Naive thymus-derived CD4-positive, alpha-beta T cell (primary cell): Measurements from ENCODE around the gene ICAM5. TPM values are rescaled to one million over a fixed set of nuclear protein-coding genes. Genes with fewer than 3 reads are reported as not detected.

ENCODE experiments used
- ATAC-seq: fragments of 150-1000 bp; cut with Tn5 transposase; 2 replicates; pipeline ENCODE4 v1.10.0; 2021; ENCODE audit warnings: mild to moderate bottlenecking, moderate library complexity
- CTCF ChIA-PET: fragments of 350-600 bp; sonication (Branson Sonifier 250); formaldehyde crosslinking; loops from one replicate; lab custom pipeline; 2021; ENCODE audit warnings: antibody characterized with exemption; lab: Charles Lee
- POLR2A ChIA-PET: fragments of 350-600 bp; sonication (Branson Sonifier 250); formaldehyde crosslinking; loops from one replicate; lab custom pipeline; 2021; ENCODE audit warnings: antibody characterized with exemption, inconsistent platforms; lab: Charles Lee
- DNase-seq, 9 donors: peaks; one replicate each; pipeline versions ENCODE4 v3.0.0 to v3.0.0-alpha.2; 2020 to 2022; ENCODE audit warnings: mixed read lengths in 1 of 9
- H3K27ac ChIP-seq: one replicate; pipeline ENCODE4 v1.7.0; 2013; ENCODE audit warnings: mild to moderate bottlenecking, low read depth, low read length, moderate library complexity
- H3K27me3 ChIP-seq, 2 donors: one replicate each; pipeline ENCODE4 v1.7.0; 2013; ENCODE audit warnings: low read length in 2 of 2, mild to moderate bottlenecking in 2 of 2, moderate library complexity in 2 of 2; ENCODE audit not compliant: control insufficient read depth in 2 of 2, insufficient read depth in 2 of 2
- H3K36me3 ChIP-seq, 3 experiments: 1 replicate in 2 of 3; 2 replicates in 1 of 3; pipeline ENCODE4 v1.7.0; 2013; ENCODE audit warnings: low read length in 3 of 3, mild to moderate bottlenecking in 3 of 3, moderate library complexity in 1 of 3; ENCODE audit not compliant: insufficient read depth in 3 of 3, control insufficient read depth in 2 of 3
- H3K4me1 ChIP-seq, 2 donors: one replicate each; pipeline ENCODE4 v1.7.0; 2013; ENCODE audit warnings: low read length in 2 of 2, mild to moderate bottlenecking in 2 of 2, moderate library complexity in 1 of 2; ENCODE audit not compliant: control insufficient read depth in 2 of 2, insufficient read depth in 2 of 2
- H3K4me3 ChIP-seq: 2 replicates; pipeline ENCODE4 v1.7.0; 2013; ENCODE audit warnings: mild to moderate bottlenecking, low read length
- H3K9me3 ChIP-seq, 3 experiments: 1 replicate in 2 of 3; 2 replicates in 1 of 3; pipeline ENCODE4 v1.7.0; 2013; ENCODE audit warnings: low read length in 3 of 3; ENCODE audit not compliant: control insufficient read depth in 2 of 3
- H3K27ac Mint-ChIP-seq, 9 donors: one replicate each; pipeline ENCODE4 v1.8.0; 2020 to 2022; ENCODE audit warnings: mixed read lengths in 9 of 9, mild to moderate bottlenecking in 8 of 9, moderate library complexity in 5 of 9, inconsistent platforms in 2 of 9
- H3K27me3 Mint-ChIP-seq, 5 donors: one replicate each; pipeline ENCODE4 v1.8.0; 2021 to 2022; ENCODE audit warnings: mixed read lengths in 5 of 5, mild to moderate bottlenecking in 1 of 5
- H3K36me3 Mint-ChIP-seq, 5 donors: one replicate each; pipeline ENCODE4 v1.8.0; 2020 to 2022; ENCODE audit warnings: mixed read lengths in 5 of 5, mild to moderate bottlenecking in 3 of 5, inconsistent platforms in 1 of 5
- H3K4me1 Mint-ChIP-seq, 7 donors: one replicate each; pipeline ENCODE4 v1.8.0; 2020 to 2022; ENCODE audit warnings: mixed read lengths in 7 of 7, mild to moderate bottlenecking in 3 of 7, inconsistent platforms in 1 of 7
- H3K4me3 Mint-ChIP-seq, 10 donors: one replicate each; pipeline ENCODE4 v1.8.0; 2020 to 2022; ENCODE audit warnings: mild to moderate bottlenecking in 10 of 10, mixed read lengths in 10 of 10, moderate library complexity in 6 of 10, inconsistent platforms in 2 of 10
- H3K9me3 Mint-ChIP-seq, 11 donors: one replicate each; pipeline ENCODE4 v1.8.0; 2020 to 2022; ENCODE audit warnings: mixed read lengths in 11 of 11, mild to moderate bottlenecking in 4 of 11, inconsistent platforms in 1 of 11, moderate library complexity in 1 of 11
- intact Hi-C, 2 donors: fragments of 100-400 bp; cut with micrococcal nuclease; formaldehyde crosslinking; loops; one replicate each; pipeline ENCODE4 v1.15.1; 2023
- polyA plus RNA-seq, 2 donors: library from polyadenylated mRNA; unstranded; fragments of 300-500 nt; fragmentation: Illumina TruSeq; gene quantifications; one replicate each; pipeline ENCODE4 v1.2.3, GENCODE V29; 2021
- total RNA-seq, 6 experiments: library from RNA in 5 of 6; stranded (reverse) in 5 of 6; gene quantifications; 1 replicate in 5 of 6; 2 replicates in 1 of 6; pipeline ENCODE4 v1.2.3 and lab custom pipeline; 2021 to 2026

The ICAM5 gene
- total and polyA plus RNA-seq, 7 experiments from 2014 or later = 0.46 to 2.4 (median 0.48) TPM; not detected in 4

- peaks cover 14 to 37% (median 20%) of the 10 kb centered on the region in 5 donors for H3K36me3 Mint-ChIP-seq
Observed at GRCh38 chr19:10256970-10257615, 32.7 kb upstream of the ICAM5 start.

GRCh38 chr19:10258080-10258710 is 31.6 kb upstream of the ICAM5 start:
- no peak overlapping the region for H3K27ac Mint-ChIP-seq
- Histone ChIP-seq H3K9me3 (no peaks in the 10 kb centered on the region), H3K27me3 (no peaks in the 10 kb centered on the region), H3K36me3 (peaks cover 0 to 51% (median 6%) of the 10 kb centered on the region in 3 experiments), H3K4me3 (no peak overlapping the region), H3K4me1 (no peaks in the 10 kb centered on the region), H3K27ac (no peak overlapping the region)
- peaks cover 0 to 2% (median 0%) of the 10 kb centered on the region in 11 donors for H3K9me3 Mint-ChIP-seq
- peaks cover 14 to 37% (median 20%) of the 10 kb centered on the region in 5 donors for H3K36me3 Mint-ChIP-seq
- H3K4me1 Mint-ChIP-seq = peaks cover 6 to 38% (median 11%) of the 10 kb centered on the region in 7 donors
- DNase-seq (no peak), ATAC-seq (no peak)
- intact Hi-C loops = loop anchor here in 1 of 2 donors (10.0 kb wide), 1 partner anchor 443 kb away; the partner anchor contains the start of gene FBXL12
- POLR2A ChIA-PET = interaction anchor here (0.6 to 1.1 kb wide), 2 partner anchors 131 to 133 kb away, joined by 4 to 5 read pairs; no protein-coding TSS in a partner anchor
- no peak overlapping the region for H3K4me3 Mint-ChIP-seq
- no peaks in the 10 kb centered on the region for H3K27me3 Mint-ChIP-seq
- CTCF ChIA-PET = interaction anchor here (0.6 to 4.6 kb wide), 11 partner anchors 8 to 154 kb away, joined by 3 to 40 read pairs (median 5); partner anchors contain the start of gene ICAM1

More at GRCh38 chr19:10256970-10257615, 32.7 kb upstream of the ICAM5 start:
- Histone ChIP-seq H3K4me3 (no peak overlapping the region), H3K27ac (no peak overlapping the region), H3K9me3 (no peaks in the 10 kb centered on the region), H3K27me3 (no peaks in the 10 kb centered on the region), H3K36me3 (peaks cover 0 to 54% (median 6%) of the 10 kb centered on the region in 3 experiments), H3K4me1 (peaks cover 6 to 8% of the 10 kb centered on the region in 2 donors)
- Mint-ChIP-seq H3K9me3 (peaks cover 0 to 2% (median 0%) of the 10 kb centered on the region in 11 donors), H3K27me3 (no peaks in the 10 kb centered on the region), H3K27ac (peak overlapping the region in 1 of 9 donors; percentile 17), H3K4me3 (peak overlapping the region in 2 of 10 donors; percentile 31 to 48), H3K4me1 (peaks cover 12 to 44% (median 16%) of the 10 kb centered on the region in 7 donors)
- ChIA-PET CTCF (interaction anchor here (0.6 to 4.6 kb wide), 5 partner anchors 62 to 153 kb away, joined by 4 to 40 read pairs (median 6); partner anchors contain the start of gene DNMT1), POLR2A (no interaction called here)
- ATAC-seq (no peak), DNase-seq (no peak)
- intact Hi-C loops = loop anchor here in 1 of 2 donors (10.0 kb wide), 1 partner anchor 442 kb away; the partner anchor contains the start of gene FBXL12

GRCh38 chr19:10259162-10259905 is 30.4 kb upstream of the ICAM5 start:
- H3K27me3 Mint-ChIP-seq = no peaks in the 10 kb centered on the region
- H3K27ac ChIP-seq = no peak overlapping the region
- intact Hi-C loops = loop anchor here (1.0 to 10.0 kb wide), 3 partner anchors 10 to 445 kb away; partner anchors contain the start of gene FBXL12 (in 1 of the 2)

GRCh38 chr19:10260141-10260584 is 29.6 kb upstream of the ICAM5 start:
- Histone ChIP-seq H3K4me1 (no peaks in the 10 kb centered on the region), H3K36me3 (peaks cover 0 to 42% (median 6%) of the 10 kb centered on the region in 3 experiments), H3K4me3 (no peak overlapping the region), H3K9me3 (no peaks in the 10 kb centered on the region), H3K27me3 (no peaks in the 10 kb centered on the region), H3K27ac (no peak overlapping the region)
- Mint-ChIP-seq H3K27me3 (no peaks in the 10 kb centered on the region), H3K4me1 (peaks cover 0 to 27% (median 4%) of the 10 kb centered on the region in 7 donors), H3K9me3 (no peaks in the 10 kb centered on the region), H3K27ac (peak overlapping the region in 1 of 9 donors; percentile 87), H3K4me3 (peak overlapping the region in 1 of 10 donors; percentile 68), H3K36me3 (peaks cover 13 to 27% (median 16%) of the 10 kb centered on the region in 5 donors)
- CTCF ChIA-PET = interaction anchor here (0.7 to 4.6 kb wide), 5 partner anchors 10 to 131 kb away, joined by 3 to 40 read pairs (median 13); partner anchors contain the start of gene ICAM1
- peak in 1 of 9 donors; percentile 77 for DNase-seq
- no peak for ATAC-seq
- intact Hi-C loops = no loop called here
- POLR2A ChIA-PET = interaction anchor here (0.6 to 0.8 kb wide), 3 partner anchors 19 to 128 kb away, joined by 3 read pairs; no protein-coding TSS in a partner anchor

More at GRCh38 chr19:10259162-10259905, 30.4 kb upstream of the ICAM5 start:
- peak overlapping the region in 1 of 10 donors; percentile 49 for H3K4me3 Mint-ChIP-seq
- no peaks in the 10 kb centered on the region for H3K9me3 ChIP-seq
- no peaks in the 10 kb centered on the region for H3K9me3 Mint-ChIP-seq
- H3K36me3 ChIP-seq = peaks cover 0 to 51% (median 6%) of the 10 kb centered on the region in 3 experiments
- no peaks in the 10 kb centered on the region for H3K4me1 ChIP-seq
- ATAC-seq (peak; percentile 95), DNase-seq (peak; percentile 61 to 88 (median 82))
- POLR2A ChIA-PET = interaction anchor here (0.6 to 1.1 kb wide), 5 partner anchors 28 to 163 kb away, joined by 3 to 5 read pairs (median 3); partner anchors contain the start of gene PDE4A
- CTCF ChIA-PET = interaction anchor here (0.5 to 4.6 kb wide), 14 partner anchors 9 to 156 kb away, joined by 3 to 40 read pairs (median 5); partner anchors contain the start of gene ICAM1
- peak overlapping the region in 1 of 9 donors; percentile 87 for H3K27ac Mint-ChIP-seq
- peaks cover 14 to 31% (median 17%) of the 10 kb centered on the region in 5 donors for H3K36me3 Mint-ChIP-seq
- no peaks in the 10 kb centered on the region for H3K27me3 ChIP-seq
- H3K4me1 Mint-ChIP-seq = peaks cover 0 to 29% (median 4%) of the 10 kb centered on the region in 7 donors
- H3K4me3 ChIP-seq = no peak overlapping the region

- no peak for DNase-seq
- Histone ChIP-seq H3K4me1 (no peaks in the 10 kb centered on the region), H3K27ac (no peak overlapping the region), H3K36me3 (peaks cover 0 to 20% (median 6%) of the 10 kb centered on the region in 3 experiments), H3K4me3 (no peak overlapping the region), H3K9me3 (no peaks in the 10 kb centered on the region), H3K27me3 (no peaks in the 10 kb centered on the region)
- Mint-ChIP-seq H3K36me3 (peaks cover 0 to 13% (median 0%) of the 10 kb centered on the region in 5 donors), H3K27ac (no peak overlapping the region), H3K4me3 (no peak overlapping the region), H3K27me3 (no peaks in the 10 kb centered on the region), H3K4me1 (peaks cover 0 to 25% (median 0%) of the 10 kb centered on the region in 7 donors), H3K9me3 (no peaks in the 10 kb centered on the region)
- intact Hi-C loops = no loop called here
- no peak for ATAC-seq
- CTCF ChIA-PET = interaction anchor here (0.7 to 1.1 kb wide), 3 partner anchors 126 to 322 kb away, joined by 3 to 8 read pairs (median 3); no protein-coding TSS in a partner anchor
- POLR2A ChIA-PET = no interaction called here
Observed at GRCh38 chr19:10262771-10263170, 27.0 kb upstream of the ICAM5 start.
